Stimulated activated CD8-positive, alpha-beta memory T cell treated with anti-CD3 and anti-CD28 coated beads, Interleukin-12 subunit alpha, Interleukin-12 subunit beta, amount 100 ng/mL, for 24 hours (primary cell): Measurements from ENCODE around the gene GPR119.
A peak's percentile ranks its signal among the peaks of the same experiment; 100 is the strongest.
"Not testable (repeated sequence)": the region's sequence is repeated elsewhere in the genome, so short reads cannot be mapped to it uniquely, and the experiment has no call there.

ENCODE experiments used
- DNase-seq: peaks from one replicate; pipeline ENCODE4 v3.0.0-alpha.2; 2020; ENCODE audit errors: extremely low read depth

GPR119 gene

DNA sequence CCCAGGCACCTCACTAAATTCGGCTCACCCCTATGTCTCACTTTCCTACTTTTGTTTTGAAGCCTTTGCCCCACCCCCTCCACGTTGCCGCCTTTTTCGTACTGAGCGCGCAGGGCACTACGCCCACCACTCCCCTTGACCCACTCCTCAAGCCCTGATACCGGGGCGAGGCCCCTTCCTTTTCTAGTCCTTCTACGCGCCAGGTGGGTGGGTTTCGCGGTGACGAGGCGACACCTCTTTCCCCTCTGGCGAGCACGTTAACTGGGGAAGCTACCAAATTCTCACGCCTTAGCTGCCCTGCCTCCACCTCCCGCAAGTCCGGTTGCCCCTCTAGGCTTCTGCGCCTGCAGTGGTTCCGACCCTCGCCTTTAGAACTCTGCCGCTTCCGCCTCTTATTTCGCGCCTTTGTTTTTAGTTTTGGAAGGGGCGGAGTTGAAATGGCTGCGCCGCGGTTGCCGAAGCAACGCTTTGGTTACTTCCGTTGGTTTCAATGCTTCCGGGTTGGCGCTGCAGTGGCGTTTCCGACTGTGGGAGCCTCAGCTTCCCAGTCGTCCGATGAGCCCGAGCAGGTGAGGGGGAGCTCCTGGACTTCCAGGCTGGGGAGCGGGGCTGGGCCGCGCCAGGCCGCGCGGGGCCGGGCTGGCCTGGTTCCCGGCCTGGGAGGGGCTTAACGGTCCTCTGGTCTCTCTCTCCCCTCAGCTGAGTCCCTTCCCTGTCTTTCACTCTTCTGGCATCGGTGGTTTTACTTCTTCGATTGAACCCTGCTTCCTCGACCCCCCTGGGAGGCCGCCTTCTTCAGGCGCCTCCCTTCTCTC, 45.9 kb downstream of the GPR119 start, which contains the start of gene SLC25A14:
TSS of gene SLC25A14 (plus strand) at position 512 of the 815 bp plus-strand sequence. CDS start 360 bp downstream, outside the sequence.
- peak; percentile 14 for DNase-seq

DNA sequence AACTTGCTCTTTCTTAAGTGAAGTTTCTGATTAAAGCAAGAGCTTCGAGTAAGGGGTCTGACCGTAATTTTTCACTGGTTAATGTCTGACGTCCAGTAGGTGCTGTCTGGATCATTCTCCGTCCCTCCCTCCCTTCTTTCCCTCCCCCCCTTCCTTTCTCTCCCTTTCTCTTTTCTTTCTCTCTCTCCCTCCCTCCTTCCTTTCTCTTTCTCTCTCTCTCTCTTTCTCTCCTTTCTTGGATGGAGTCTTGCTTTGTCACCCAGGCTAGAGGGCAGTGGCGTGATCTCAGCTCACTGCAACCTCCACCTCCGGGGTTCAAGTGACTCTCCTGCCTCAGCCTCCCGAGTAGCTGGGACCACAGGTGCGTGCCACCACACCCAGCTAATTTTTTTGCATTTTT, 46.6 kb downstream of the GPR119 start:
- DNase-seq = not testable (repeated sequence)

DNA sequence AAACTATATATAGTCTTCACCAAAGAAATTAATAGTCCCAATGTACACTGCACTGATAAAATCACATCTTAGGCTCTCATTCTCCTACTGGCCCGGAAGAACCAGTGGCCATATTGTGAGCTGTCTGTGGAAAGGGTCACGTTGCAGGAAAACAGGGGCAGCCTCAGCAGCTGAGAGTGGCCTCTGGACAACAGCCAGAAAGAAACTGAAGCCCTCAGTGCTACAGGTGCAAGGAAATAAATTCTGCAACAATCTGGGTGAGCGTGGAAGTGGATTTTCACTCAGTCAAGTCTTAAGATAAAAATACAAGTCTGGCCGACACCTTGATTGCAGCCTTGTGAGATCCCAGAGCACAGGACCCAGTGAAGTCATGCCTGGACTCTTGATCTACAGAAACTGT, 48.9 kb downstream of the GPR119 start:
- DNase-seq = no peak
